OCI-LY1 (cell line): ENCODE data around the gene GNA14.
"Not testable (repeated sequence)": the region's sequence is repeated elsewhere in the genome, so short reads cannot be mapped to it uniquely, and the experiment has no call there.

Experiments used
- H2AFZ ChIP-seq: fragments of 200-600 bp; sonication (generic), shearing (Covaris generic); 2 replicates; pipeline ENCODE4 v1.6.0; 2014; ENCODE audit warnings: antibody characterized with exemption, mild to moderate bottlenecking, low read length
- H3F3A ChIP-seq: fragments of 200-600 bp; sonication (generic), shearing (Covaris generic); 2 replicates; pipeline ENCODE4 v1.6.0; 2014; ENCODE audit warnings: mild to moderate bottlenecking, antibody characterized with exemption, low read length, moderate library complexity; ENCODE audit not compliant: insufficient read depth
- H3K27ac ChIP-seq: fragments of 200-600 bp; sonication (generic); 2 replicates; pipeline ENCODE4 v1.5.1; 2014; ENCODE audit warnings: low read length, mixed run types, mild to moderate bottlenecking, low read depth; ENCODE audit not compliant: poor library complexity, severe bottlenecking
- H3K27me3 ChIP-seq: fragments of 200-600 bp; sonication (generic); 2 replicates; pipeline ENCODE4 v1.6.0; 2014; ENCODE audit warnings: antibody characterized with exemption, mild to moderate bottlenecking, low read length, moderate library complexity; ENCODE audit not compliant: insufficient read depth
- H3K36me3 ChIP-seq: fragments of 200-600 bp; sonication (generic); 2 replicates; pipeline ENCODE4 v1.6.1; 2014; ENCODE audit warnings: mild to moderate bottlenecking, antibody characterized with exemption, low read length, moderate library complexity, mixed read lengths; ENCODE audit not compliant: insufficient read depth
- H3K4me1 ChIP-seq: fragments of 200-600 bp; sonication (generic); 2 replicates; pipeline ENCODE4 v1.5.1; 2014; ENCODE audit warnings: mild to moderate bottlenecking, low read length, moderate library complexity; ENCODE audit not compliant: insufficient read depth, severe bottlenecking
- H3K4me2 ChIP-seq: fragments of 200-600 bp; sonication (generic), shearing (Covaris generic); 2 replicates; pipeline ENCODE4 v1.6.1; 2014; ENCODE audit warnings: low read length
- H3K4me3 ChIP-seq: fragments of 200-600 bp; sonication (generic); 2 replicates; pipeline ENCODE4 v1.5.1; 2014; ENCODE audit warnings: low read length, low read depth, mild to moderate bottlenecking, mixed read lengths; ENCODE audit not compliant: poor library complexity, severe bottlenecking
- H3K79me2 ChIP-seq: fragments of 200-600 bp; shearing (Covaris generic); 2 replicates; pipeline ENCODE4 v1.6.1; 2016; ENCODE audit warnings: mixed run types, low read length, mixed read lengths; ENCODE audit not compliant: insufficient read depth
- H3K9ac ChIP-seq: fragments of 200-600 bp; sonication (generic), shearing (Covaris generic); 2 replicates; pipeline ENCODE4 v1.6.1; 2014; ENCODE audit warnings: mild to moderate bottlenecking, low read length, mixed read lengths
- H3K9me2 ChIP-seq: fragments of 200-600 bp; sonication (generic), shearing (Covaris generic); 2 replicates; pipeline ENCODE4 v1.6.1; 2014; ENCODE audit warnings: low read depth, mild to moderate bottlenecking, low read length, mixed read lengths
- H3K9me3 ChIP-seq: fragments of 200-600 bp; shearing (Covaris generic); 2 replicates; pipeline ENCODE4 v1.6.1; 2014; ENCODE audit warnings: low read length, mixed read lengths
- H4K20me1 ChIP-seq: fragments of 200-600 bp; sonication (generic), shearing (Covaris generic); 2 replicates; pipeline ENCODE4 v1.6.0; 2016; ENCODE audit warnings: mild to moderate bottlenecking, low read length; ENCODE audit not compliant: insufficient read depth
- CTCF ChIP-seq: fragments of 200-600 bp; sonication (generic), shearing (Covaris generic); IDR thresholded peaks from 2 replicates; pipeline ENCODE4 v1.5.1; 2017; ENCODE audit warnings: mild to moderate bottlenecking, antibody characterized with exemption, low read length, moderate library complexity, mixed read lengths
- EZH2 ChIP-seq: fragments of 200-600 bp; sonication (generic), shearing (Covaris generic); IDR thresholded peaks from 2 replicates; pipeline ENCODE4 v1.8.0; 2017; ENCODE audit warnings: borderline replicate concordance, mixed run types, mild to moderate bottlenecking, antibody characterized with exemption, low read length, moderate library complexity, mixed read lengths

GNA14 gene

DNA sequence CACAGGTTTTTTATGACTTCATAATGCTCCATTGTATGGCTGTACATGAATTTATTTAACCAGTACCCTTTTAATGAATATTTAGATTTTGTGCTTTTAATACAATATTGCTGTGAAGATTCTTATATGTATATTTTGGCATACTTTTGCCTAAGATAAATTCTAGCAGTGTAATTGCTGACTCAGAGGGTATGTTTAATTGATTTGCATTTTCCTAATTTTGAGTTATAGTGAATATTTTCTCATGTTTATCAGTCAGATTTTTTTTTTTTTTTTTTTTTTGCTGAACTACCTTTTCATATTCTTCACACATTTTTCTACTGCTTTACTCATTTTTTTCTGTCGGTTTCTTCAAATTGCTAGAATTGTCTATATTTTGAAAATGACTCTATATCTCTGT lies 248.2 kb downstream of the GNA14 start:
- H3F3A ChIP-seq = no peaks in the 10 kb centered on the region
- no peak overlapping the region for H3K27ac ChIP-seq
- H3K9me3 ChIP-seq = no peaks in the 10 kb centered on the region
- no peaks in the 10 kb centered on the region for H4K20me1 ChIP-seq
- TF ChIP-seq CTCF (no peak), EZH2 (no peak)
- H3K4me1 ChIP-seq = no peaks in the 10 kb centered on the region
- H3K27me3 ChIP-seq = no peaks in the 10 kb centered on the region
- H3K79me2 ChIP-seq = no peaks in the 10 kb centered on the region
- no peak overlapping the region for H3K4me2 ChIP-seq
- no peak overlapping the region for H3K4me3 ChIP-seq
- H2AFZ ChIP-seq = no peak overlapping the region
- no peaks in the 10 kb centered on the region for H3K36me3 ChIP-seq
- H3K9ac ChIP-seq = no peak overlapping the region
- H3K9me2 ChIP-seq = no peaks in the 10 kb centered on the region

GRCh38 chr9:77398581-77398980 lies 249.5 kb downstream of the GNA14 start:
- not testable (repeated sequence) for H3F3A ChIP-seq, H3K27ac ChIP-seq, H3K36me3 ChIP-seq, H3K4me3 ChIP-seq, H3K79me2 ChIP-seq, H3K4me2 ChIP-seq, H3K27me3 ChIP-seq, H2AFZ ChIP-seq, H3K4me1 ChIP-seq, H3K9ac ChIP-seq, H3K9me3 ChIP-seq, H3K9me2 ChIP-seq, H4K20me1 ChIP-seq

GRCh38 chr9:77392328-77392727 lies 255.8 kb downstream of the GNA14 start:
- H4K20me1 ChIP-seq = no peaks in the 10 kb centered on the region
- H3K27ac ChIP-seq = no peak overlapping the region
- no peaks in the 10 kb centered on the region for H3K9me3 ChIP-seq
- no peak overlapping the region for H3K9ac ChIP-seq
- no peaks in the 10 kb centered on the region for H3K36me3 ChIP-seq
- no peaks in the 10 kb centered on the region for H3K79me2 ChIP-seq
- no peak overlapping the region for H2AFZ ChIP-seq
- H3K4me1 ChIP-seq = no peaks in the 10 kb centered on the region
- H3K27me3 ChIP-seq = no peaks in the 10 kb centered on the region
- no peak overlapping the region for H3K4me2 ChIP-seq
- no peaks in the 10 kb centered on the region for H3F3A ChIP-seq
- TF ChIP-seq CTCF (no peak), EZH2 (no peak)
- H3K4me3 ChIP-seq = no peak overlapping the region
- H3K9me2 ChIP-seq = no peaks in the 10 kb centered on the region

GRCh38 chr9:77391834-77392233 lies 256.3 kb downstream of the GNA14 start:
- Histone ChIP-seq H3K9me3 (no peaks in the 10 kb centered on the region), H3K27me3 (no peaks in the 10 kb centered on the region), H3F3A (no peaks in the 10 kb centered on the region), H4K20me1 (no peaks in the 10 kb centered on the region), H2AFZ (no peak overlapping the region), H3K36me3 (no peaks in the 10 kb centered on the region), H3K4me2 (no peak overlapping the region), H3K27ac (no peak overlapping the region), H3K9me2 (no peaks in the 10 kb centered on the region), H3K4me3 (no peak overlapping the region), H3K4me1 (no peaks in the 10 kb centered on the region), H3K79me2 (no peaks in the 10 kb centered on the region), H3K9ac (no peak overlapping the region)
- TF ChIP-seq EZH2 = no peak
- TF ChIP-seq CTCF = no peak
